NCI-H1105 (cell line): ENCODE measurements around the gene KDM2B.

Experiments
- DNase-seq: peaks from one replicate; lab custom pipeline; 2025; lab: John Stamatoyannopoulos, UW

The KDM2B gene

DNA sequence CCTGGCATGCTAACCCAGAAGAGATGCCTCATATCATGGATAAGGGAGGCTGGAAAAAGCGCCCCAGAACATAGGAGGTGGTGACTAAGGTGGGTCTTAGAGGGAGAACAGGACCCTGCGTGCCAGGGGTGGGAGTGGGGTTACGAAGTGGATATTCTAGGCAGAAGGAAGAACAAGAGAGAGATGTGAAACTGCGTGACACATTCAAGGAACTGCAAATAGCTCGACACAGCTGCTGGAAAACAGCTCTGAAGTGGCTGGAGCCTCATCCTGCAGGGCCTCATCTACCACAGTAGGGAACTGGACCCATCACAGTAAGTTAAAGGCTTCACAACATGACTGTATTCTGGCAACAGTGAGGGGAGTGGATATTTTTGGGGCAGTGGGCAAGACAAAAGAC is 119.8 kb downstream of the KDM2B start:
- no peak for DNase-seq

DNA sequence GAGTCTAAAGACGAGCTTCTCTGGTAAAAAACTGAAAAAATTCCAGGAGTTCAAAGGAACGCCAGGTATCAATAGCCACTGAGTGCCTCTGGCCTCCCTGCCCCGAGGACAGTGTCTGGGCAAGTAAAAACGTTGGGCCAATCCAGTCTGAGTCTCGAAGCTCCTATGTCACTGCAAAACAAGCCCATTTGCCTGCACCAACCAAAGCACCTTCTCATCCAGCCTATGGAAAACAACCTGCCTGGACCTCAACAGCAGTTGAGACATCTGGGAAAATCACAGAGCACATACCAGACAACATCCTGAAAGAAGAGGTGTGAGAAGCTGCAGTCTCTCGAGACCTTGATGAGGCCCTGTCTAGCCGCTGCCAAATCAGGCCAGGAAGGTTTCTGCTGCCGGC is 124.3 kb downstream of the KDM2B start:
- no peak for DNase-seq

DNA sequence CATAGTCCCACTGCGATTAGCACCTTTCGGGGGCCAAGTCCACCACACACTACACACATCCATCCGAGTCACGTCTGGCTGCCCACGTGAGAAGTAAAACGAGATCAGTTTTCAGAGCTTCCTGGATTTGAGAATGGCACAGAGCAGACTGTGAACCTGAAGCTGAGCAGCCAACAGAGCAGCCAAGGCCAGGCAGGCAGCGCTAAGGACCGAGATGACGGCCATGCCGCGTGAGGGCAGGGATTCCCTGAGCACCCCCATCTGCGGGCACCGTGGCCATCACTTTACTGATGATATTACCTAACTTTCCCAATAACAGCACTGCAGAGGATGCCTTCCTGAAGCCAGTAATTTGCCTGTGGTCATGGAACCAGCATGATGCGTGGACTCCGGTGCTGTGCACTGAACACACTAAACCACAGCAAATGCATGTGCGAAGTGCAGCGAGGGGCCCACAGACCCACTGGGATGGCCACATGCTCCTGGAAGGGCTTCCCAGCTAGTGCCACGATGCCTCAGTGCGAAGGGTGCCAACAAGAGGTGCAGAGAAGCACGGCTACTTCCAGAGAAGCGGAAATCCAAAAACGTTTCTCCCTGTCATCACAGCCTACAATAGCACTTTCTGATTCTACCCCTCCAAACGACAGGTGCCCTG is 124.9 kb downstream of the KDM2B start:
- no peak for DNase-seq

DNA sequence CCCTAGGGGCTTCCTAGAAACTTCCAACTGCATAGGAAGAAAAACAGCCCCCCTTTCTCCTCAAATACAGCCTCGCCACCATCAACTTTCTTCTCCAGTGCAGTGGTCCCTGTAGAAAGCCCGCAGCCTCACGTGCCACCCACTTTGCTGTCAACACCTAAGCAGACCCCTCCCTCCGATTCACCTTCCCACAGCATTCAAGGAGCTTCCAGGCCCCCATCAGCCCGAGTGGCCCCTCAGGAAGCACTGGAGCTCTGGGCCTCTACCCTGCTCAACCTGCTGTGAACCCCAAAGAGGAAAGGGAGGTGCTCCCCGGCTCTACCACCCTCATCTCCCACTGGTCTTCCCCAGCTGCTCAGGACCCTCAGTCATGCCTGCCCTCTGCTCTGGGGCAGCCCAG is 125.9 kb downstream of the KDM2B start:
- DNase-seq = no peak

DNA sequence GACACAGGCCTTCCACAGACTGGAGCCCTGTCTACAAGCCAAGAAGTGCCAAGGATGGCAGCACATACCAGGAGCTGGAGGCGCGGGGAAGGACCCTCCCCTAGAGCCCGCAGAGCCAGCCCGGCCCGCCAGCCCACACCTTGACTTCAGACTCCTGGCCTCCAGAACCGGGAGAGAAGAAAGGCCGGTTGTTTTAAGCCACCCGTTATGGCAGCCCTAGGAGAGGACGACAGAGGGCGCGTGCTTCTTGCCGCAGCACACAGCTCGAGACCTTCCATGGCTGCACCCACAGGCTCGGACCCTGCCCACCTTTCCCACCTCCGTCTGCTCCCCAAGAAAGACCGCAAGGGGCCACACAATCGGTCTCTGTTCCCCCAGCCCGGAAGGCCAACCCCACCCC is 127.2 kb downstream of the KDM2B start:
- DNase-seq = no peak

DNA sequence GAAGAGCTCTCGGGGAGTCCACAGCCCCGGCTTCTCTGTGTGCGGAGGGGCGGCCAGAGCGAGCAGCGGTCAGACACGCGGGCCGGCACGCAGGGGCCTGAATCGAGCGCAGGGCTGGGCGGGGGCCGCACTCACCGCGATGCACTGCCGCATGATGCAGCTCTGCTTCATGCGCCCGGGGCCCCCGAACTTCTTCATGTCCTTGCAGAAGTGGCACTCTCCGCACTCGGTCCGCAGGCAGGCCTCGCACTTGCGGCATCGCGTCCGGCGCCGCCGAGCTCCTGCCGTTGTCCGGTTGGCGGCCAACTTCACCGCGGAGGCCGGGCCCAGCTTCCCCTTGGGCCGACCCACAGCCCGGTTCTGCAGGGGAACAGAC is 127.8 kb downstream of the KDM2B start:
- no peak for DNase-seq

DNA sequence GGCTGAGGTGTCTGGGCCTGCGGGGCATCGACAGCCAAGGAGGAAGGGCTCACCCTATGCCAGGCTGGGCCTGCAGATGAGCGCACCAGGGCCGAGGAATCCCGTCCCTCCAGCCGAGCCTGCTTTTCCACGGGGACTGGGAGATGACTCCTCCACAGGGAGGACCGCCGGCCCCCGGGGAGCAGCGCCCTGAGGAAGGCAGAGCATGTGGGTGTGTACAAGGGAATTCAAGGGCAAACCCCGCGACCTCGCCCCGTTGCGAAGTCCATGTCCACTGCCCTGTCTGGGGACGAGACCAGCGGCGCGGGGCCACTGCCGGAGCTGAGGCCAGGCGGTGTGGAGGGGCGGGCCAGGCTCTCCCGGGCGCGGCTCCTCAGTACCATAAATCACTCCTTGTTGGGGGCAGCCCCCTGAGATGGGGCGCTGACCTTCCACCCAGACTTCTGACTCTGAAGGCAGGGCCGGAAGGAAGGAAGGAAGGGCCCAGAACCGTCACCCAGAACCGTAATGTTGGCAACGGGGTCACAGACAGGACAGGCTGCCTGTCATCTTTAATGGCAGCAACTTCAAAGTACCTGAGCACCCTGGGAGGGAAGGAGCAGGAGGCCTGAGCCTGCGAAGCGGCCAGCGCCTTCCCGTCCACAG is 128.4 kb downstream of the KDM2B start:
- no peak for DNase-seq

DNA sequence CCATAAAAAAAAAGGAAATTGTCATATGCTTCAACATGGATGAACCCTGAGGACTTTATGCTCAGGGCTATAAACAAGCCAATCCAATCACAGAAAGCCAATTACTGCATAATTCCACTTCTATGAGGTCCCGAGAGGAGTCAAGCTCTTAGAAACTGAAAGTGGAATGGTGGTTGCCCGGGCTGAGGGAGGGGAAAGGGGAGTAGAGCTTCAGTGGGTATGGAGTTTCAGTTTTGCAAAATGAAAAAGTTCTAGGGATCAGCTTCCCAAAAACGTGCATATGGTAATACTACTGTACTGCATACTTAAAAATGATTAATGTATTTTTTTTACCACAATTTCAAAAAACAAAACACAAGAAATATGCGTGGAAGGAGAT is 128.9 kb downstream of the KDM2B start:
- DNase-seq = no peak

DNA sequence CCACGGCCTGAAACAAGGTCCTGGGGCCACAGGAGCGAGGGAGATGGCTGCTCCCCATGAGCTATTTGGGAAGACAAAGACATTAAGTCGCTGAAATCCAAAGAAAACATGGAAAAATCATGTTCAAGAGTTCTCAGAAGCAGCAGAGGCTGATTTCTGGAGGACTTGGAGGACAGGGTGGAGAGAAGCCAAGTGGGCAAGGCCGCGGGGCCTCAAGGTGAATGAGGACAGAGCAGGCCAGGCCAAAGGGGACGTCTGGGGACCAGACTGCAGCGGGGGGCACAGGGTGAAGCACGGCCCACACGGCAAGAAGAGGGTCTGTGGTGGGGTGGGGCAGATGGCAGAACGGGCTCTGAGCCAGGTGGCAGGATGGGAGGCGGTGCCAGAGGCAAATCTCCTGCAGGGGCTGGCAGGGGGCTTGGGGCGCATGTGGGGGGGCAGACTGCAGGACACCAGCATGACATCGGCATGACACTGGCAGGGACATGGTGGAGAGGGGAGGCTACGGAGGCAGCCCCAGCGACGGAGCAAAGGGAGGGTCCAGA is 132.0 kb downstream of the KDM2B start:
- DNase-seq = no peak

DNA sequence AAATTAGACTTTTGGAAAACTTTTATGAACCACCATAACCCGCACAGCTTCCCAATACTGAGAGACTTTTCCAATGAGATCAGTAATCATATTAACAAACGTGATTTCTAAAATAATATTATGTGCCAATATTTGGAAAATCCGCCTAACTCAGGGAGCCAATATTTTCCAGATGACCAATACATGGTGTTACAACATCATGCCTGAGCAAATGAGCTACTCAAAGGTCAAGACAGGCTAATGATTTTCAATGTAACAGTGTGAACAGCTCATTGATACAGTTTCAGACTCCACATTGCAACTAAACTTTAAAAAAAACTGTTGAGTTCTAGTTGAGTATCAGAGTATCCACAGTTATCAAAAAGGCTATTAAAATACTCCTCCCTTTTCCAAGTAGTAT is 134.1 kb downstream of the KDM2B start:
- DNase-seq = no peak

DNA sequence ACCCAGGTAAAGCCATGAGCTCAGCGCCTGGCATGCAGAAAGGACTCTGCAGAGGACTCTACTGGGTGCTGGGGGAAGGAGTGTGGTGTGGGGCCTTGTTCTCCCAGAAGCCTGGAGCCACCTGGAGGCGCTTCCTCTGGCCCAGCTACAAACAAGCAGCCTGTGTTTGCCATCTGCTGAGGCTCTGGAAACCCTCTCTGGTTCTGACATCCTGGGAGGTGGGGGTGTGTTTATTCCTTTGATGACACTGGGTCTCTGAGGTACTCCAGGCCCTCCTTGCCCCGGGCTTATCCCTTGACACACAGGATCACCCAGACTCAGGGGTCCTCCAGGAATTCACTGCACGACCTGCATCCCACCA is 136.0 kb downstream of the KDM2B start:
- DNase-seq = no peak

DNA sequence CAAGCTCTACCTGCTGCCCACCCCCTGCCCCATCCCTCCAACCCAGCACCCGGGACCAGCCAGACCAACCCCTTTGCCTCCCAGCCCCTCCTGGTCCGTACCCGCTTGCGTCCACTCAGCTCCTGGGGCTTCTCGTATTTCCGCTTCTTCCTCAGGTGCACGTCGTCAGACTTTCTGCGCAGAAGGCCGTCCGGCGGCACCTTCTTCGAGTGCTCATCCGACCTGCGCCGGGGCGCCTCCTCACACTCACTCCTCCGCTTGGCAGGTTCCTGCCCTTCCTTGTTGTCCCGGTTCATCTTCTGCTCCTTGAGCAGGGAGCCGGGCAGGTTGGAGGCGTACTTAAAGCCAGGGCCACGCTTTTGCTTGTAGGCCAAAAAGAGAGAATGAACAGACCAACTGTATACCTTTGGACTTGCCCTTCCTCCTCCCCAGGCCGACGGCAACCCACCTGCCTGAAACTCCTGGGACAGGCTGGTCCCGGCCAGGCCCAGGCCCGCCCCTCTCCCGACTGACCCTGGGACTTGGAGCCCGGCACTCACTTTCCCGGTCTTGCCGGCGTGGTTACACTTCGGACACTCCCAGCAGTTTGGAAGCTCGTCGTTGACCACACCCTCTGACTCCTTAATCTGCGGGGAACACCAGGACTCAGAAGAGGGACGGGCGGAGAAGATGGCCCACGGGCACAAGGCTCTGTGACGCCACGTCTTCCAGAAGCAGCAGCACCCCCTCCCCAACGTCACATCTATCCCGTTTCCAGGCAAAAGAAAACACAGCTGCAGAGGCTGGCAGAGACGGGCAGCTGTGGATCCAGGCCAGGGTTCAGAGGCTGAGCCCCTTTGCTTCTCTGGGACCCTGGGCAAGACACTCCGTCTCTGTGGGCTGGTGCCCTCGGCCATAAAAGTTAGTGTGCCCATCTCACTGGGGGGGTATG is 136.6 kb downstream of the KDM2B start:
- no peak for DNase-seq

DNA sequence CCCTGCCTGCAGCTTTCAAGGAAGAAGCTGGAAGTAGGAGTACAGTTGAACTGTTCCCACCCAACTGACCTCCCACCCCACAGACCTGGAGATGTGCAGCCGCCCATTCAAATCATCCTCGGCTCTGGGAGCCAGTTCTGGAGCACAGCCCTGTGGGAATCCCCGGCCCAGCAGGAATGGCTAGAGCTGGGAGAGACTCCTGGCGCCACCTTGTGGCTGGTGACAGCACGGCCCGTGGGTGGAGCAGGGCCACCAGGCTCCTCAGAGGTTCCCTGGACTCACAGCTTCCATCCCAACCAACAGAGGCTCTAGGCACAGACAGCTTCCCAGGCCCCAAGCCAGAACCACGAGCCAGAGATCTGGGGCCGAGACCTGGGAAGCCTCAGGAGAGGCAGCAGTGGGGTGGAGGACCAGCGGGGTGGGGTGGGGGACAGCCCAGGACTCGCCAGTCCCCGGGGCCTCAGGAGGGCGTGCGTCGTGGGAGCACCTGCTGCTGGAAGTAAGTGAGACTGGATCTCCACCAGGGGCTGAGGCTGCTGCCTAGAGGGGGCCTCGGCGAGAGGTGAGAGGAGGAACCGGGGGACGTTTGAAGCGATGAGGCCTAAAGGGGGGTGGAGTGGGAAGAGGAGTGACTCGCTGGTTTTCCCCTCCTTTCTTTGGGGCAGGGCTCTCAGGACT is 137.5 kb downstream of the KDM2B start:
- peak; percentile 69 for DNase-seq

DNA sequence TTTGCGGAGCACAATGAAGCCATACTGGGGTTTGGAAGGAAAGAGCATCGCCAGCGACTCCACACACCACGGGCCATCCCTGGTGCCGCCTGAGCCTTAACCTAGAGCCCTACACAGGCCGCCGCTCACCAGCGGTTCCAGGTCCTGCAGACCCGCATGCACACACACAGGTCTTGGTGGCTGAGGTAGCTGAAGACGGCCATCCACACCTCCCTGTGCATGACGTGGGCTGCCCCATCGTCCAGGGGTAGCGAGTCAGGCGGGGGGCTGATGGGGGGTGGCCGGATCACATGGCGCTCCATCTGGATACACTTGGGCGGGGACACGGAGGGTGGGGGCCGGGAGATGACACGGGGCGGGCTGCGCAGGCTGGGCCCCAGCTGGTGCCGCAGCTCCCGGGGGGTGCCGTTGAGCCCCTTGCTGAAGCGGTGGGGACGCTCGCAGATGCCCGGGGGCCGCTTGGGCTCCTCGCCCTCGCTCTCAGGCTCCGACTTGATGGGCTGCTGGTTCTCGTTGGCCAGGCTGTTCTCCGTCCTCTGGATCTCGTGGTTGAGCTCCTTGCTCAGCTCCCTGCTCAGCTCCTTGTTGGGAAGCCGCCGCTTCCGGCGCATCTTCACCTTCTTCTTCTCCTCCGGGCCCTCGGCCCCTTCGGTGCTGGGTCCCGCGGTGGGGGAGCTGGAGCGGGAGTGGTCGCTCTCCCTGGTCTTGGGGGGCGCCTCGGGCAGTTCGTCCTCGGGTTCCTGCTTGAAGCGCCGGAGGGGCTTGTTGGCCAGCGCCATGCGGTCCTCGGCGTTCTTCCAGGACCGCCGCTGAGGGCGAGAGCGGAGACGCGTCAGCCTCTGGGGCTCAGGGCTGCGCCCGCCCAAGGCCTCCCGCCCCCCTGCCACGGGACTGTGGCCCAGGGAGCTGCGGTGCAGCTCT is 138.5 kb downstream of the KDM2B start:
- no peak for DNase-seq

DNA sequence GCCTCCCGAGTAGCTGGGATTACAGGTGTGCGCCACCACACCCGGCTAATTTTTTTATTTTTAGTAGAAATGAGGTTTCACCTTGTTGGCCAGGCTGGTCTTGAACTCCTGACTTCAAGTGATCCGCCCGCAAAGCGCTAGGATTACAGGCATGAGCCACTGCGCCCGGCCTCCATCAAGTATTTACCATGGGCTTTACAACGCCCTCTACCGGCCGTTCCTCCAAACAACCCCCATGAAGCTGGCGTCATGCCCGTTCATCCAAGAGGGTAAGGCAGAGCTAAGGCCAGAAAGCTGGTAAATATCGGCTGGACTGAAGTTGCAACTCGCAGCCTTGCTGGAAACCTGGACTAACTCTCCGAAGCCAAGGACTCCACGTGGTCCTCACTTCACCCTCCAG is 139.3 kb downstream of the KDM2B start:
- no peak for DNase-seq

DNA sequence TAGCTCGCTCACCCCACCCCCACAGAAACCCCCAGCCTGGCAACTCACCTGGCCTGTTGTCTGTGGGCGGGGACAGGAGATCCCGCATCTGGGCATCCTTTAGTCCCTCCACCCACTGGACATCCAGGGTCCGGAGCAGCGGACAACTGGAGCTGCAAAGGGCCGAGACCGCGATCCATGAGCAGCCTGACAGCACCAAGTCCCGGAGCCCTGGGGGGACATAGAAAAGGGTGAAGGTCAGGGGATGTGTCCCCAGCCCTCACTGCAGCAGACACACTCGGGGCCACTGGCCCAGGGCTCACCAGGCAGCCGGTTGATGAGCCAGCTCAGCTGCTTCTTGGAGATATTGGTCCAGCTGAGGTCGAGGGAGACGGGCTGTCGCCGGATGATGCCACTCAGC is 140.1 kb downstream of the KDM2B start:
- DNase-seq = no peak

DNA sequence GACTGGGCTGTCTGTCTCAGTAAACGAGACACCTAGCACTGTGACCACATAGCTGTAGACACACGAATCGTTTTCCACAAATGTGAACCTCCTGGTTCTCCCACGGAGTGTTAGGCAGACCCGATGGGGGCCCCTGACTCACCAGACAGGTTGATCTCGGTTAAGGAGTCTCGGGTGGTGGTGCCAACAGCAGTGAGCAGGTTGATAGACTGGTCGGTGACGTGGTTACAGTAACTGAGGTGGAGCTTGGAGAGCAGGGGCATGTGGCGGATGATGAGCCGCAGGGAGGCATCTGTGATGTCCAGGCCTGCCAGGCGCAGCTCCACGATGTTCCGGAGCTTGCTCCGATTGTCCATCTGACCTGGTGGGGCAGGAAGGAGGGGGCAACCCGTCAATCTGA is 141.1 kb downstream of the KDM2B start:
- DNase-seq = no peak

DNA sequence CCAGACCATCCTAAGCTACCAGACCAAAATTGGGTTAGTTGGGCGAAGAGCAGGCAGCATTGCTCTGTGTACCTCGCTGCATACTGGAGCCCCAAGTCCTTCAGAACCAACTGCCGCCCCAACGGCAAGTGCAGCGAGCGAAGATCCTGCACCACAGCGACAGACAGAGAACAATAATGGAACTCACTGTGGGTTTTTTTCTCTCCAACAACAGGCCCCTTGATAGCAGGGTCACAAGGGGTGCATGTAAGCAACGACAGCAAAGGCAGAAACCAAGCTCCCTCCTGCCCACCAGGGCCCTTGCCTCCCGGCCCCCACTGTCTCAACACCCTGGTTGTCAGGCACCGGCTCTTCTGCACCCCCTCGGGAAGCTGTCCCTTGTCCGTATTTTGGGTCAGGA is 141.9 kb downstream of the KDM2B start:
- no peak for DNase-seq

DNA sequence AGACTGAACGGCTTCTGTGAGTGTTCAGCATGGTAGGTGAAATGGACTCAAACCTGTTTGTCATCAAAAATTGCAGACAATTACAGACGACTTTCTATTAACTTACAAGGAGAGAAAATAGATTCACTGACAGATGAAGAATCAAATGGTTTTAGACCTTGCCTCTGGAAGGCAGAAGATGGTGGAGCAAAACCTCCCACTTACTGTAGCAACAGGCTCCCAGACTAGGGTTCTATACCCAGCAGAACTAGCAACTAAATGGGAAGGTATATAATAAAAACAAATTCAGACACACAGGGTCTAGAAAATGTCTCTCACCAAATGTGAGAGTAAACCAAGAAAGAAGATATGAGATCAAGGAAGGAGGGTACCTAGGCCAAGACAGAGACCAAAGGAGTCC is 144.1 kb downstream of the KDM2B start:
- DNase-seq = no peak

DNA sequence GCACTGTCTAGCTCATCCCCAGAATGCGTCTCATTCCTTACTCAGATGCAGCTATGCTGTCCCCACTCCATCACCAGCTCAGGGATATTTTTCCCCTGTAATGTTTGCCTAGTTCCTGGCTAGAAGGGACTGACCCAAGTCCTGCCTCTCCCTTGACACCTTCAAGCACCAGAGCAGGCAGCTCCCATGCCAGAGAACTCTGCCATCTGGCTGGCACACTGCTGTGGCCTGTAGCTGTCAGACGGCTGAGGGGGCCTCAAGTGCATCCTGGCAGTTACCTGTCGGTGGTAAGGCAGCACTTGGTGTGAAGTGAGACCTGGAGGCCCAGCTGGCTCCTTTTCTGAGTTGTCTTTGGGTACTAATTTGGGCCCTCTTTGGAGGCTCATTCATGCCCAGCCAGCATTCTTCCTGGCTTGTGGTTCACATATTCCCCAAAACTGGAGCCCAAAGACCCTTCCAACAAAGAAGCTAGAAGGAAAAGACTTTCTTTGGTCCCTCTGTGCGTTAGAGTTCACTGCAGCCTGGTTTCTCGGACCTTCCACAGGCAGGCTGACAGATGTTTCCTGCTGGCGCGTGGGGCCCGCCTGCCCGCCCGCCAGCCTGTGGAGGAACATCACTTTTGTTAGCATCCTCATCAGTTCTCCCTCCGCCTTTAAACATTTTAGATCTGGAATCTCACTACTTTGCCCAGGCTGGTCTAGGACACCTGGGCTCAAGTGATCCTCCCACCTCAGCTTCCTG is 147.9 kb downstream of the KDM2B start:
- DNase-seq = no peak
